HG03095 (cell line): Measurements from ENCODE around the gene ZNF277.
"Not testable (repeated sequence)": the region's sequence is repeated elsewhere in the genome, so short reads cannot be mapped to it uniquely, and the experiment has no call there.

ENCODE experiments used
- ATAC-seq: cut with Tn5 transposase; IDR thresholded peaks from one replicate; pipeline ENCODE4 v1.9.1; 2021; ENCODE audit warnings: moderate library complexity; ENCODE audit not compliant: unreplicated experiment

ZNF277 gene

DNA sequence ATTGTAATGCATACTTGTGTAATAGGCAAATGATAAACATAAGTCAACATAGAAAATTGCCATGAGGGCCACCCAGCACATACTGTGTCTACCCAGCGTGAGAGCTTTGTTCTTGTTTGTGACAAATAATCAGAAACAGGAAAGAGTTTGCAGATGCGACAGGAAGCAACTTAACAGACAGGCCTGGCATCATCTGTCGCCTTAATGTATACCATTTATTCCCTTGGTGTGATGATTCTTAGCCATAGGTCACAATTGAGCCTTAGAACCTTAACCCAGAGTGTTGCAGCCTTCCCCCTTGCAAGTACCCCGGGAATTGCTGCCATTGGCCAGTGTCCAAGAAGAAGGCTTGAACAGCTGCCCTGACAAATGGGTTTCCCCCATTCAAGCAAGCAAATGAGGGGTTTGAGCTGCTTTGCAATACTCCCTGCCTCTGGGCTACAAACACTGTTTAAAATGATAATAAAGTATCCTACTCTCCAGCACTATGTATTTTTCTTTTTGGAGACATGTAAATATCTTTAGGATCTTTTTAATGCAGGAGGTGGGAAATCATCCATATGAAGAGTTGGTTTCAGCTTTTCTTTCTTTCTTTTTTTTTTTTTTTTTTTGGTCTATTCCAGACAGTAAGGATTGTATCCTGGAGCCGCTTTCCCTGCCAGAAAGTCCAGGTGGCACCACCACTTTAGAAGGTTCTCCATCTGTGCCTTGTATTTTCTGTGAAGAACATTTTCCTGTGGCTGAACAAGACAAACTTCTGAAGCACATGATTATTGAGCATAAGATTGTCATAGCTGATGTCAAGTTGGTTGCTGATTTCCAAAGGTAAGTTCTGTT is 80.0 kb downstream of the ZNF277 start:
- peak; percentile 67 for ATAC-seq

DNA sequence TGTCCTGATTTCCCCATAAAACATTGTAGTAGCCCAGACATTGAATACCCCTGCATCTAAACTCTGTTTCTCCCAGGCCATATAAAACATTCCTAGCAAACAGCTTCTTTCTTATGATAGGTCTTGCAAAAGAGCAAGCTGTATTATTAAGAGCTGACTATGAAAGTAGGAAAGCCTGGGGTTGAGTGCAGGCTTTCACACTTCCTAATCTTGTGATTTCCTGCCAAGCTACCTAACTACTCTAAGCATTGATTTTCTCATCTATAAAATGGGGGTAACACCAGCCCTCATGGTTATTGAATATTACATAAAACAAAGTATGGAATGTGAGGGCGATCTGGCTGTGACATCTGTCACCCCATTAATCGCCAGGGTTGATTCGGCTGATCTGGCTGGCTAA is 81.8 kb downstream of the ZNF277 start:
- no peak for ATAC-seq

DNA sequence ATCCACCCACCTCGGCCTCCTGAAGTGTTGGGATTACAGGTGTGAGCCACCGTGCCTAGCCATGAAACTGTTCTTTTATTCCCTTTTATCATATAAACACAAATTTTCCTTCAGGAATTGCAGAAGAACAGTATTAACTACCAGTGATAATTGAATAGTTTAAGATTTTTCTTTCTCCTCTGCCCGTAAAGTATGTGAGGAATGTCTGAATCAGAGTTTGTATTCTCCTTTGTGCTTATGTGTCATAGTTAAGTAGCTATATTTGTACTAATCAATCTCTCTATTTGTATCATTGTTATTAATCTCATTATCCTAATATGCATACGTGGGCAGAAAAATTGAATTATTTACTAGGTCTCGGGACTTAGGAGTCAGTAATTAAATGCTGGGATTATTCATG is 83.6 kb downstream of the ZNF277 start:
- ATAC-seq, result no peak

DNA sequence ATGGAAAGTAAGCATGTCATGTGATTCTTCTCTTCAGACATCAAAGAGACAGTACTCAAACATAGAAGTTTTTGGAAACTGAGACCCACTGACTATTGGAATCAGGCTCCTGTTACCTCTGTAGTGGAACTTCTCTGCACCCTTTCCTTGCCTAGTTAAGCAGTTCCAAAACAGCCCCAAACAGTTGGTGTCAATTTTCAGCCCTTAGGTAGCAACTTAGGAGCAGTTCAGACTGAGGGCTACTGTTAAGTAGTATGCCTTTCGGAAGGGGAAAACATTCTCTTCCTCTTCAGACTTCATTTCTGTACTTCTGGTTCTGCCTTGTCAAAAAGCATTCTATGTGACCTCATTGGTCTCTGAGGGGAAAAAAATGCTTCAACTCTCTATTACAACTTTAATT is 85.7 kb downstream of the ZNF277 start:
- no peak for ATAC-seq

DNA sequence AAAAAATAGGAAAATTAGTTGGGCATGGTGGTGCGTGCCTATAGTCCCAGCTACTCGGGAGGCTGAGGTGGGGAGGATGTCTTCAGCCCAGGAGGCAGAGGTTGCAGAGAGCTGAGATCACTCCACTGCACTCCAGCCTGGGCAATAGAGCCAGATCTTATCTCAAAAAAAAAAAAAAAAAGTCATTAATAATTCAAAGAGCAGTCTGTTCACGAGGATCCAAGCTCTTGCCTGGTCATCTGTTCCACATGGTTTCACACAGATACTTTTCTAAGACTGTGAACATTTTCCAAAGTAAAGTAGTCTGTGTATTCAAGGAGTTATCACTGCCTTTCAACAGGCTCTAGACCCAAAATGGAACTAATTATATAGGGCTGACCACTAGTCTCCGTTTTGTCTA is 86.9 kb downstream of the ZNF277 start:
- ATAC-seq, result no peak

DNA sequence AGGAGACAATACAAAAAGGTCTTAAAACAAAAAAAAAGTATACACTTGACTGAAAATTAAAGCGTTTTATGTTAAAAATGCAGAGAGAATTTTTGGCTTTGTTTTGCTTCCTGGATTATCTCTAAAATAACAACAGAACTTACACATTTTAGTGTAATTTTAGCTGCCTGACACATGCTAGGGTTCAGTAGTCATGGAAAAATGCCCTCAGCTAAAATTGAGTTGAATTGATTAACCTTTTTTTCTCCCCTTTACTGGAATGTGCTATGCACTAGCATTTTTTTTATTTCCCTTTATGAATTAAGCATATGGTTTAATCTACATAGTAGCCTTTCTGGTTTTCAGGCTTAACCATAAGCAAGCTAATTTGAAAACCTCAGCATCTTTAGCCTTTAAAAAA is 89.9 kb downstream of the ZNF277 start:
- ATAC-seq, result no peak

DNA sequence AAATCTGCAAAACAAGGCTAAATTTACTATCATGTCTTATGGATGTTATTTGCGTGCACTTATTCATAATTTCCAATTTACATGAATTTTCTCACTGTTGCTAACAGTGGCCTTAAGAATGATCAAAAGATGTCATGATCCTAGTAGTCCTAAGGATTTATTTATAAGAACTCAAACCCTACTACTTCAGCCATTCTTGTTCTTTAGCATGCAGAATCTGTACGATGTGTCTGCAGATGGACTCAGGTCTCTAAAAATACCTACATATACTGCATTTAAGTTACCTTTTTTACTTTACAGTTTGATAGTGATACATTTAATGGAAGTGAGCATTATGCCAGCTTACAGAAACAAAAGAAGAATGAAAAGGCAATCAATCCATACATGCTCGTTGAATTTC is 91.2 kb downstream of the ZNF277 start:
- no peak for ATAC-seq

DNA sequence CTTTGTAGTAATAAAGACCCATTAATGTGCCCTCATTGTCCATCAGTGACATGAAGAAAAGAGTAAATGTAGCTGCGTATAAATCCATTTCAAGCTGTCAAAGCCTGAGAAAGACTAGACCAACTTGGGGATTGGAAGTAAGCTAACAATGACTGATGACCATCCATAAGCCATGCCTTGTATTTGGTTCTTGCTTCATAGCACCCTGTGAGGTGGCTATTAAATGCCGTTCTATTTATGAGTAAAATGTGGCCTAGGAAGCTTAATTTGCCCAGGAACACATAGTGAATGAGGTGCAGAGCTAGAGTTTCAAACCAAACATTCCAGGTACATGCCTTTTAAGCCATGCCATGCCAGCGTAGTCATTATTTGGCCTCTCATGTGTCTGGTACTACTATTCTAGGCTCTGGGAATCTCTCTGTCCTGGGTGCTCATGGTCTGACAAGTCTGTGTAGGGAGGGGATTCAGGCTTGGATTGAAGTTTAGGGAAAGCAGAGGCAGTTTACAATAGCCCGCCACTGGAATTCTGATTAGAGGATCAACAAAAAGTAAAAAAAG is 92.1 kb downstream of the ZNF277 start:
- no peak for ATAC-seq

DNA sequence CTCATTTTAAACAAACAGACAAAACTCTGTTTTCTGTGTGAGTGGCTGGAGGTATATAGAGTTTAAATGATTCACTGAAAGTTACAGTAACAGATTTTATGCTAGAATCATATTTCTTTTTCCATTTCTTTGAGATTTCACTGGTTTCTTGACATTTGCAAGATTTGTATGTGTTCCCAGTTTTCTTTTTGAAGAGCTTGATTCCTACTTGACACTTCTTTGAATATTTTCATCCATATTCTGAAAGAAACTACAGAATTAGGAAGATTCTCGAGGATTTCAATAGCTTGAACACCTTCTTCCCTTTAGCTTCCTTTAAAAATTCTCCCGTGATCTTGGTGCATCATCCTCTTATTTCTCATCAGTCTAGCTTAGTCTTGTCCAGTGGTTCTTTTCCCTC is 93.6 kb downstream of the ZNF277 start:
- ATAC-seq, result no peak

DNA sequence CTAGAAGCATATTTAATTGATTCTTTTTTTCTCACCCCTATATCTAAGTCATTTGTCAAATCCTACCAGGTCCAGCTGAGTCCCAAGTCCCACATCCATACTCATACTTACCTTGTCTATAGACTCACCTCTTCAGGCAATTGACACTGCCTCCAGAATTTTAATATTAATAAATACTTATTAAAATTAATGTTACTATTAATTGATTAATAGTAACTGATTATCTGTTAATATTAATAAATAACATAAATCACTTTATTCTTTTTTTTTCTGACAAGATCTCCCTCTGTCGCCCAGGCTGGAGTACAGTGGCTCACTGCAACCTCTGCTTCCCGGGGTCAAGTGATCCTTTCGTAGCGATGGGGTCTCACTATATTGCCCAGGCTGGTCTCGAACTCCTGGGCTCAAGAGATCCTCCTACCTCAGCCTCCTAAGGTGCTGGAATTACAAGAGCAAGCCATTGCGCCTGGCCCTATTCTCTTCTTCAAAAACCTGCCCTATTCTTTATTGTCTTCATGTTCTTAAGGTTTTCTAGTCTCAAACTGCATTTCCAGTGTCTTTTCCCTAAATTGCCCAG is 94.4 kb downstream of the ZNF277 start:
- no peak for ATAC-seq

DNA sequence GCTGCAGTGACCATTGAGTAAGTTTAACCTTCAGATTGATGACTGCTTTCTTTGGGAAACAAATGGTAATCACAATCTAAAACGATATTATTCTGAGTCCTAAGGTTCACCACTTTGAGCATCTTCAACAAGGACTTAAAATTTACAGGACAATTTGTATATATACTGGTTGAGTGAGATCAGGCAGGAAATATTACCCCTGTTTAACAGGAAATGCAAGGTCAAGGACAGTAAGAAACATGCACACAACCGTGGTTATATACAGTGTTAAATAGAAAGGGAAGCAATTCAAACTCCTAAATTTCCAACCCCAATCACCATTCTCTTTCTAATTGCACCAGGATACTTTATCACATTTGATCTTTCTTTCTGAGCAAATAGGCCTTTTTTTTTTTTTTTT is 96.1 kb downstream of the ZNF277 start:
- ATAC-seq, result no peak

DNA sequence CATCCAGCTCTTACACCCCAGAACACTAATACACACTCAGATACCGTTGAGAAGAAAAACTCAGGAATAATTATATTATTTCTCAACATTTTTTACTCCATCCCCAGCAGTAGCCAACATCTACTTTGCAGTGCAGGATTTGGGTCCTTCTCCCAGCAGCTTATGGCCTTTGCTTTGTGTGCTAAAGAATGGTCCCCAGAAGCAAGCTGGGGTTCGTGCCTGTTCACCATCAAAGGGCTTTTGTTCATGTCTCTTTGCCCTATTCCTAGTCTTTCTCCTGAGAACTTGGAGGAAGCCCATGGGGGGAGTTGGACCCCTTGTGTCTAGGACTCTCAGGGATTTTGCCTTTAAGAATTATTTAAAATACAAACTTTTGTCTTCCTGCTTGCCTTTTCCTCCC is 100.4 kb downstream of the ZNF277 start:
- no peak for ATAC-seq

DNA sequence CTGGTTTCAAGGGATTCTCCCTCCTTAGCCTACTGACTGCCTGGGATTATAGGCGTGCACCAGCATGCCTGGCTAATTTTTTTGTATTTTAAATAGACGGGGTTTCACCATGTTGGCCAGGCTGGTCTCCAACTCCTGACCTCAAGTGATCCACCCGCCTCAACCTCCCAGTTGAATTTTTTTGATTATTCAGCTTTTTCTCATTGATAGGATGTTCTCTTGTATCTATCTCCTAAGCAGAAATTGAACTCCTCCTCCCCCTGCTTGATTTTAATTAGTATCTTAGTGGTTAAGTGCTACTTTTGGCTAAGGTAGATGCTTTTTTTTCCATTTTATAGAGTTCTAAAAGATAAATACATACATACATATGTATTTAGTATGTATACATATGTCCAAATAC is 101.0 kb downstream of the ZNF277 start:
- ATAC-seq, result no peak

DNA sequence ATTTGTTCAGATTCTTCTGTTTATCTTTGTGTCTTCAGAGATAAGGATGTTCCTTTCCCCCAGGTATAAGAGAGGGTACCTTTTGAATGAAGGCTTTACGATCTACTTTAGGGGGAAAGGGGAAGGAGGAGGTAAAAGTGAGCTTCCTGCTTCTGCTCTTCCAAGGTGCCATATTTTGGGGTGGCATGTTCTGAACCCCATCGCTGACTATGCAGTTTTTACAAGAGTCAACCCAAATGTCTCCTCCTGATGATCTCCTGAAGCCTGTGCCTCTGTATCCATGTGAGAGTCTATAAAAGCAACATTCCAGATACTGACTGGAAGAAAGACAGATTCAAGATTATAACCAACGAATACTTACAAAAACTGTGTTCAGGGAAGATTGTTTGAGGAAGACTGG is 102.5 kb downstream of the ZNF277 start:
- no peak for ATAC-seq

DNA sequence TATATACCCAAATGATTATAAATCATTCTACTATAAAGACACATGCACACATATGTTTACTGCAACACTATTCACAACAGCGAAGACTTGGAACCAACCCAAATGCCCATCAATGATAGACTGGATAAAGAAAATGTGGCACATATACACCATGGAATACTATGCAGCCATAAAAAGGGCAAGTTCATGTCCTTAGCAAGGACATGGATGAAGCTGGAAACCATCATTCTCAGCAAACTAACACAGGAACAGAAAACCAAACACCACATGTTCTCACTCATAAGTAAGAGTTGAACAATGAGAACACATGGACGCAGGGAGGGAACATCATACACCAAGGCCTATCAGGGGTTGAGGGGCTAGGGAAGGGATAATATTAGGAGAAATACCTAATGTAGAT is 110.3 kb downstream of the ZNF277 start:
- not testable (repeated sequence) for ATAC-seq

DNA sequence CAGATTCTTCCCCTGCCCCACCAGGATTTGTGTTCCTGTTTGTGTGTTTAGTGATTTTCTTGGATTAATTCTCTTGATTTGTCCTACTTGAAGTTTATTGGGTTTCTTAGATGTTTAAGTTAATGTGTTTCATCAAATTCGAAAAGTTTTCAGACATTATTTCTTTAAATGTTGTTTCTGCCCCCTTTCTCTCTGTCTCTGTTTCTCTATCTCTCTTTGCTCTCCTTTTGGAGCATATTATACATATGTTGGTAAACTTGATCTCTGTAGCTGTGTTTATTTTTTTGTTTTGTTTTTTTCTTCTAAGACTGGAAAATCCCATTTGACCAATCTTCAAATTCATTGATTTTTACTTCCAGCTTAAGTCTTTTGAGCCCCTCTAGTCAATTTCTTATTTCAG is 115.6 kb downstream of the ZNF277 start:
- ATAC-seq, result no peak

DNA sequence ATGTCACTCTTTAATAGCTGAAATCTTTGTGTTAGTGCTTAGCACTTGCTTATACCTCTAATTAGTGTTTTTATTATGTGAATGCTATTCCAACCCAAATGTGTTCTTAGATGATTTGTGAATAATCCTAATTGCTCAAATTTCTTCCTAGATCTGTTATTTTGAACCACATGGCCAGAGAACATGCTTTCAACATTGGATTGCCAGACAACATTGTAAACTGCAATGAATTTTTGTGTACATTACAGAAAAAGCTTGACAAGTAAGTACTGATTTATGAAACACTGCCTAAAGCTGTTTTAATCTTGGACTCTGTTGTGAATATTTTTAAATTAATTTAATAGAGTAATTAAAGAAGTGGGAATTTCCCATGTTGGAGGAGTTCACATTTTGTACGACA is 121.1 kb downstream of the ZNF277 start:
- ATAC-seq, result no peak

DNA sequence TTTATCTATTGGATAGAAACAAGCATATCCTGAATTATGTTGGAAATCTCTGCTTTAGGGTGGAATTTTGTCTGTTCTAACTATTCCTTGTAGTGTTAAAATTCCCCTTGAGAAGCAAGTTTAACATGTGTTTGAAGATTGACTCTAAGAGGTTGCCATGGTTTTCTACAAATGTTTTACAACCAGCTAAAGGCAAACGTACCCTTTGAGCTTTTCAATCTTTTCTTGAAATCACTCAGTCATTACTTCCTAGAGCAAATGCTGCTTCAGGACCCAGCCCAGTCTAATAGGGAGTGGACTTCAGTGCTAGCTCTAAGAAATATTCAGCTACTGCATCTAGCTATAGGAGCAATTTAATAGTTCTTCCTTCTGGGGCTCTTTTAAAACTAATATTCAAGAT is 125.0 kb downstream of the ZNF277 start:
- ATAC-seq, result no peak

DNA sequence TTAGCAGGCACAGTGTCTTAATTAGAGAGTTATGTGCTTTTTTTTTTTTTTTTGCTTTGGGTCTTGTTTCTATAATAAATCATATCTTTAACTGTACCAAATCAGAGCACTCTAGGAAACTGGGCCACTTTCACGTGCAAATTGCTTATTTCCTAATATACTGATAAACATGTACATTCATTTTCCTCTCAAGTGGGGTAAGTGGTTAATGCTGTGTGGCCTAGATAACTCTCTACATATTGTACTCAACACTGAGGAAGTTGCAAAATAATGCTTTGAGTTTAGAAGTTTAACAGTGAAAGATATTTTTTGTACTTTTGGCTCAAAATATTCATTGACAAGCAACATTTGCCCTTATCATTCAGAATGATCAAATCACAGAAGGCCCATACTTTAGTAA is 127.9 kb downstream of the ZNF277 start:
- ATAC-seq, result no peak

DNA sequence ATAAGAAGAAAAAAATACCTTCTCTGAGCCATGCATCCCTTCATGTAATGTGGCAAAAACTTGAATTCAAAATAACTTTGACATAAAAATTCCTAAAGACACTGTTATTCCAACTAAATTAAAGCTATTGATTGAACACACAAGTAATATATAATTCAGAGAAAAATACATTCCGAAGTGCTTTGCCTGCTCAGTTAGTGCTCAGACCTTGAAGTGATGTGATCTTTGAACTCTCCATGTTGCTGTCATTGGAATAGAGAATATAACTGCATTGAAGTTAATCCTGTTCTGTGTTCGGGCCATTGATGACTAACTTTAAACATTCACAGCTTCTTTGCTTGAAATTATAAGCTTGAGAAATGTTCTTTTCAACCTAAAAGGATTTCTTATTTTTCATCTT is 129.8 kb downstream of the ZNF277 start:
- ATAC-seq, result no peak

DNA sequence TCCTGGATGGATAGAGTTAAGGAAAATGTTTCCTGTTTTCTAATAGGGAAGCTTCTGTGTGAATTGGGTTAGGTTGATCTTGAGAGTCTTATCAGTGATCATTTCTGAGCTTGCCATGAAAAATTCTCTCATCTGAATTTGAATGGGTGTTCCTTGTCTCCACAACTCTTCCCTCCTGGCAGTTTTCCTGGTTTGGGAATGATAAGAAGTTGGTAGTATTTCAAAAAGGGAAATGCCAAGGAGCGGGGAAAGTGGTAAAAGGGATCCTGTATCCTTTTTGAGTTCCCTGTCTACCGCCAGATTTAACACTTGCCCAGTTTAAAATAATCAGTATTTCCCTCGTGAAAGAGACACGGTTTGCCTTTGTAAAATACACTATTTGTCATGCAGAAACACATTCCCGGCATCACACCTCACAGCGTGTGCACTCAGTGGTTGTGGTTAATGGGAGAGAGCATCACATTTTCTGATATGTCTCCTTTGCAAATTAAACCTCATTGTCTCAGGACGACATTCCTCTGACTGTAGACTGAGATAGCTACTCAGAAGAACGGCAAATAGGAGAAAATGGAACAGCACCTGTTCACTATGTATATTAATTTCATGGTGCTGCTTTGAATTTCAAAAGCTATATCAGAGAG is 130.6 kb downstream of the ZNF277 start:
- no peak for ATAC-seq

DNA sequence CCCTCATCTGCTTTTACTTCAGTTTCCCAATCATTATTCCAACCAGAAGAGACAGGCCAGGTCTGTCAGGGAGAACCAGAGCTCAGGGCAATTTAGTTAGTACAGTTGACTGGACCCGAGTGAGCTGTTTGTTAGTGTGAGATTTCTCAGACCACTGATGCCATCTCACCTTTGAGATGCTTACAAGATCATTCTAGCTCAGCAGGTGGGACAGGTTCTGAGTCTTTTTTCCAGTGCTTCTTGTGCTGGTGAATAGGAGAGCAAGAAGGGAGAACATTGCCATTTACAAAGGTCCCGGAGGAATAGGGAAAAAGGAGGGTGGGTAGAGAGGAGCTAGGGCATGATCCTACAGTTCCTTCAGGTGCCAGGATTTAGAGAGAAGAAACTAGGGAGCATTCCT is 131.4 kb downstream of the ZNF277 start:
- no peak for ATAC-seq
